ENCODE measurements around the gene ZNF839. TPM values are rescaled to one million over a fixed set of nuclear protein-coding genes. Genes with fewer than 3 reads are reported as not detected.

The ZNF839 gene
- total and polyA plus RNA-seq, 2 experiments from 2014 or later = 7.9 to 10.0 TPM

DNA sequence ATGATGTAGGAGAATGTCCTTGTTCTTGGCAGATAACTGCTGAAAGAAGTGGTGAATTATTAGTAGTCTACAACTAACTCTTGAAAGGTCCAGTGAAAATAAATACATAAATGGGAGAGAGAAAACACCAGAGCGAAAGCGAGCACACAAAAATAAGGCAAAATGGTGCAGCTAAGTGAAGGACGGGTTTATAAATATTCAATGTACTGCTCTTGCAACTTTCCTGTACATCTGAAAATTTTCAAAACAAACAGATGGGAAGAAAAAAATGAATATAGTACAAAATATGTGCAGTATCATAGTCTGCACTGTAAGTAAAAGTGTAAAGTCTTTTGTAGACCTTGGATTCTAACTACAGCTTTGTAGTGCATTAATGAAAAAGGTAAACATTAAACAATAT is 15.9 kb upstream of the ZNF839 start (continued):
- TF ChIP-seq, protein P1, sequence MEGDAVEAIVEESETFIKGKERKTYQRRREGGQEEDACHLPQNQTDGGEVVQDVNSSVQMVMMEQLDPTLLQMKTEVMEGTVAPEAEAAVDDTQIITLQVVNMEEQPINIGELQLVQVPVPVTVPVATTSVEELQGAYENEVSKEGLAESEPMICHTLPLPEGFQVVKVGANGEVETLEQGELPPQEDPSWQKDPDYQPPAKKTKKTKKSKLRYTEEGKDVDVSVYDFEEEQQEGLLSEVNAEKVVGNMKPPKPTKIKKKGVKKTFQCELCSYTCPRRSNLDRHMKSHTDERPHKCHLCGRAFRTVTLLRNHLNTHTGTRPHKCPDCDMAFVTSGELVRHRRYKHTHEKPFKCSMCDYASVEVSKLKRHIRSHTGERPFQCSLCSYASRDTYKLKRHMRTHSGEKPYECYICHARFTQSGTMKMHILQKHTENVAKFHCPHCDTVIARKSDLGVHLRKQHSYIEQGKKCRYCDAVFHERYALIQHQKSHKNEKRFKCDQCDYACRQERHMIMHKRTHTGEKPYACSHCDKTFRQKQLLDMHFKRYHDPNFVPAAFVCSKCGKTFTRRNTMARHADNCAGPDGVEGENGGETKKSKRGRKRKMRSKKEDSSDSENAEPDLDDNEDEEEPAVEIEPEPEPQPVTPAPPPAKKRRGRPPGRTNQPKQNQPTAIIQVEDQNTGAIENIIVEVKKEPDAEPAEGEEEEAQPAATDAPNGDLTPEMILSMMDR (conservative IDR thresholded peaks at IDR 0.05; ENCODE audit: low read depth in 2 of 2) = no peak
- TF ChIP-seq JUNB (IDR thresholded peaks at IDR 0.05; ENCODE audit: unreplicated experiment) (no peak), ZNF114 (CRISPR knock-in tag; IDR thresholded peaks at IDR 0.05) (no peak), EZH2 (IDR thresholded peaks at IDR 0.05; ENCODE audit: low read depth, unreplicated experiment) (no peak)

- no peaks in the 10 kb centered on the region for H3F3A ChIP-seq (replicated peaks; ENCODE audit: low read depth)
- DNase-seq (ENCODE audit: low spot score) (peak; percentile 97), ATAC-seq (peak; percentile 92)
- no peaks in the 10 kb centered on the region for H3K4me1 Mint-ChIP-seq
- no peaks in the 10 kb centered on the region for H3K36me3 Mint-ChIP-seq (ENCODE audit: low read depth)
- H3K4me3 Mint-ChIP-seq = peak within 1 kb of the TSS; percentile 94
- H3K27me3 ChIP-seq (ENCODE audit: insufficient read depth) = no peaks in the 10 kb centered on the region
- H4K20me1 ChIP-seq (replicated peaks; ENCODE audit: insufficient read depth) = no peaks in the 10 kb centered on the region
- peak within 1 kb of the TSS; percentile 89 for H3K27ac Mint-ChIP-seq
- H3K36me3 ChIP-seq (ENCODE audit: insufficient read depth) = no peaks in the 10 kb centered on the region
- H3K27me3 Mint-ChIP-seq (ENCODE audit: insufficient read depth, low read depth, poor library complexity) = peaks cover 10% of the 10 kb centered on the region
- H3K4me2 ChIP-seq = peak within 1 kb of the TSS; percentile 77
- peak within 1 kb of the TSS; percentile 86 for H2AFZ ChIP-seq
- no peak within 1 kb of the TSS for H3K27ac ChIP-seq (ENCODE audit: low read depth)
- H3K79me2 ChIP-seq (replicated peaks; ENCODE audit: insufficient read depth) = no peaks in the 10 kb centered on the region
- no peaks in the 10 kb centered on the region for H3K9me2 ChIP-seq (ENCODE audit: insufficient read depth)
- H3K4me1 ChIP-seq (ENCODE audit: insufficient read depth) = no peaks in the 10 kb centered on the region
- H3K9me3 Mint-ChIP-seq = peaks cover 3% of the 10 kb centered on the region; the same call in 2 of the 3 replicates
- H3K4me3 ChIP-seq = peak within 1 kb of the TSS; percentile 79
- TF ChIP-seq EZH2 (IDR thresholded peaks at IDR 0.05; ENCODE audit: low read depth, unreplicated experiment) (no peak), ZNF331 (CRISPR knock-in tag; IDR thresholded peaks at IDR 0.05; ENCODE audit: low read depth) (no peak), CREB1 (CRISPR knock-in tag; IDR thresholded peaks at IDR 0.05; ENCODE audit: low read depth) (no peak), STAT1 (IDR thresholded peaks at IDR 0.05; ENCODE audit: unreplicated experiment) (no peak), POLR2AphosphoS5 (IDR thresholded peaks at IDR 0.05; ENCODE audit: low read depth) (no peak)
- TF ChIP-seq, protein P1 (conservative IDR thresholded peaks at IDR 0.05; ENCODE audit: low read depth in 2 of 2) = no peak
- TF ChIP-seq, protein P2, sequence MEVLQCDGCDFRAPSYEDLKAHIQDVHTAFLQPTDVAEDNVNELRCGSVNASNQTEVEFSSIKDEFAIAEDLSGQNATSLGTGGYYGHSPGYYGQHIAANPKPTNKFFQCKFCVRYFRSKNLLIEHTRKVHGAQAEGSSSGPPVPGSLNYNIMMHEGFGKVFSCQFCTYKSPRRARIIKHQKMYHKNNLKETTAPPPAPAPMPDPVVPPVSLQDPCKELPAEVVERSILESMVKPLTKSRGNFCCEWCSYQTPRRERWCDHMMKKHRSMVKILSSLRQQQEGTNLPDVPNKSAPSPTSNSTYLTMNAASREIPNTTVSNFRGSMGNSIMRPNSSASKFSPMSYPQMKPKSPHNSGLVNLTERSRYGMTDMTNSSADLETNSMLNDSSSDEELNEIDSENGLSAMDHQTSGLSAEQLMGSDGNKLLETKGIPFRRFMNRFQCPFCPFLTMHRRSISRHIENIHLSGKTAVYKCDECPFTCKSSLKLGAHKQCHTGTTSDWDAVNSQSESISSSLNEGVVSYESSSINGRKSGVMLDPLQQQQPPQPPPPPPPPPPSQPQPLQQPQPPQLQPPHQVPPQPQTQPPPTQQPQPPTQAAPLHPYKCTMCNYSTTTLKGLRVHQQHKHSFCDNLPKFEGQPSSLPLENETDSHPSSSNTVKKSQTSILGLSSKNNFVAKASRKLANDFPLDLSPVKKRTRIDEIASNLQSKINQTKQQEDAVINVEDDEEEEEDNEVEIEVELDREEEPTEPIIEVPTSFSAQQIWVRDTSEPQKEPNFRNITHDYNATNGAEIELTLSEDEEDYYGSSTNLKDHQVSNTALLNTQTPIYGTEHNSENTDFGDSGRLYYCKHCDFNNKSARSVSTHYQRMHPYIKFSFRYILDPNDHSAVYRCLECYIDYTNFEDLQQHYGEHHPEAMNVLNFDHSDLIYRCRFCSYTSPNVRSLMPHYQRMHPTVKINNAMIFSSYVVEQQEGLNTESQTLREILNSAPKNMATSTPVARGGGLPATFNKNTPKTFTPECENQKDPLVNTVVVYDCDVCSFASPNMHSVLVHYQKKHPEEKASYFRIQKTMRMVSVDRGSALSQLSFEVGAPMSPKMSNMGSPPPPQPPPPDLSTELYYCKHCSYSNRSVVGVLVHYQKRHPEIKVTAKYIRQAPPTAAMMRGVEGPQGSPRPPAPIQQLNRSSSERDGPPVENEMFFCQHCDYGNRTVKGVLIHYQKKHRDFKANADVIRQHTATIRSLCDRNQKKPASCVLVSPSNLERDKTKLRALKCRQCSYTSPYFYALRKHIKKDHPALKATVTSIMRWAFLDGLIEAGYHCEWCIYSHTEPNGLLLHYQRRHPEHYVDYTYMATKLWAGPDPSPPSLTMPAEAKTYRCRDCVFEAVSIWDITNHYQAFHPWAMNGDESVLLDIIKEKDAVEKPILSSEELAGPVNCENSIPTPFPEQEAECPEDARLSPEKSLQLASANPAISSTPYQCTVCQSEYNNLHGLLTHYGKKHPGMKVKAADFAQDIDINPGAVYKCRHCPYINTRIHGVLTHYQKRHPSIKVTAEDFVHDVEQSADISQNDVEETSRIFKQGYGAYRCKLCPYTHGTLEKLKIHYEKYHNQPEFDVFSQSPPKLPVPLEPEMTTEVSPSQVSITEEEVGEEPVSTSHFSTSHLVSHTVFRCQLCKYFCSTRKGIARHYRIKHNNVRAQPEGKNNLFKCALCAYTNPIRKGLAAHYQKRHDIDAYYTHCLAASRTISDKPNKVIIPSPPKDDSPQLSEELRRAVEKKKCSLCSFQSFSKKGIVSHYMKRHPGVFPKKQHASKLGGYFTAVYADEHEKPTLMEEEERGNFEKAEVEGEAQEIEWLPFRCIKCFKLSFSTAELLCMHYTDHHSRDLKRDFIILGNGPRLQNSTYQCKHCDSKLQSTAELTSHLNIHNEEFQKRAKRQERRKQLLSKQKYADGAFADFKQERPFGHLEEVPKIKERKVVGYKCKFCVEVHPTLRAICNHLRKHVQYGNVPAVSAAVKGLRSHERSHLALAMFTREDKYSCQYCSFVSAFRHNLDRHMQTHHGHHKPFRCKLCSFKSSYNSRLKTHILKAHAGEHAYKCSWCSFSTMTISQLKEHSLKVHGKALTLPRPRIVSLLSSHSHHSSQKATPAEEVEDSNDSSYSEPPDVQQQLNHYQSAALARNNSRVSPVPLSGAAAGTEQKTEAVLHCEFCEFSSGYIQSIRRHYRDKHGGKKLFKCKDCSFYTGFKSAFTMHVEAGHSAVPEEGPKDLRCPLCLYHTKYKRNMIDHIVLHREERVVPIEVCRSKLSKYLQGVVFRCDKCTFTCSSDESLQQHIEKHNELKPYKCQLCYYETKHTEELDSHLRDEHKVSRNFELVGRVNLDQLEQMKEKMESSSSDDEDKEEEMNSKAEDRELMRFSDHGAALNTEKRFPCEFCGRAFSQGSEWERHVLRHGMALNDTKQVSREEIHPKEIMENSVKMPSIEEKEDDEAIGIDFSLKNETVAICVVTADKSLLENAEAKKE (CRISPR knock-in tag; IDR thresholded peaks at IDR 0.05) = no peak
- TF ChIP-seq, protein P3, sequence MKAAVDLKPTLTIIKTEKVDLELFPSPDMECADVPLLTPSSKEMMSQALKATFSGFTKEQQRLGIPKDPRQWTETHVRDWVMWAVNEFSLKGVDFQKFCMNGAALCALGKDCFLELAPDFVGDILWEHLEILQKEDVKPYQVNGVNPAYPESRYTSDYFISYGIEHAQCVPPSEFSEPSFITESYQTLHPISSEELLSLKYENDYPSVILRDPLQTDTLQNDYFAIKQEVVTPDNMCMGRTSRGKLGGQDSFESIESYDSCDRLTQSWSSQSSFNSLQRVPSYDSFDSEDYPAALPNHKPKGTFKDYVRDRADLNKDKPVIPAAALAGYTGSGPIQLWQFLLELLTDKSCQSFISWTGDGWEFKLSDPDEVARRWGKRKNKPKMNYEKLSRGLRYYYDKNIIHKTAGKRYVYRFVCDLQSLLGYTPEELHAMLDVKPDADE (IDR thresholded peaks at IDR 0.05) = no peak
Measured at GRCh38 chr14:102304611-102305506, 14.7 kb upstream of the ZNF839 start, which contains the start of gene MOK. TSS of gene MOK (minus strand) at chr14:102305164. CDS start at chr14:102304968, 196 bp downstream.

Measured in GM23338 (cell line).